Left lung (tissue), 10 donors: ENCODE data around the gene VEPH1. TPM values are rescaled to one million over a fixed set of nuclear protein-coding genes. Genes with fewer than 3 reads are reported as not detected.
A peak's percentile ranks its signal among the peaks of the same experiment; 100 is the strongest.

ENCODE experiments used
- ATAC-seq: fragments of 200-7000 bp; cut with Tn5 transposase; one replicate; pipeline ENCODE4 v1.9.1; 2020; ENCODE audit warnings: moderate library complexity
- DNase-seq, 4 donors: peaks; one replicate each; pipeline ENCODE4 v3.0.0-alpha.2; 2013 to 2020
- H3K27ac ChIP-seq, 2 donors: fragments of 200-600 bp; sonication (generic) in 1 of 2; one replicate each; pipeline versions ENCODE4 v1.5.0 to v1.8.0; 2020 to 2021
- H3K27me3 ChIP-seq, 2 donors: fragments of 200-600 bp; sonication (generic) in 1 of 2; one replicate each; pipeline versions ENCODE4 v1.5.0 to v1.8.0; 2020 to 2021
- H3K36me3 ChIP-seq, 2 donors: fragments of 200-600 bp; sonication (generic) in 1 of 2; one replicate each; pipeline versions ENCODE4 v1.5.0 to v1.8.0; 2020 to 2021
- H3K4me1 ChIP-seq, 2 donors: fragments of 200-600 bp; one replicate each; pipeline ENCODE4 v1.8.0; 2021
- H3K4me3 ChIP-seq, 2 donors: fragments of 200-600 bp; sonication (generic) in 1 of 2; one replicate each; pipeline versions ENCODE4 v1.5.0 to v1.8.0; 2020 to 2021; ENCODE audit warnings: mild to moderate bottlenecking in 1 of 2
- H3K9me3 ChIP-seq, 2 donors: fragments of 200-600 bp; sonication (generic) in 1 of 2; one replicate each; pipeline versions ENCODE4 v1.5.0 to v1.8.0; 2020 to 2021
- intact Hi-C, 2 donors: fragments of 100-400 bp; cut with DNase I; formaldehyde crosslinking; loops; one replicate each; pipeline versions ENCODE4 v1.11.2 to v1.14.2; 2022
- polyA plus RNA-seq, 6 donors: library from polyadenylated mRNA; unstranded; fragments of 120-200 nt; gene quantifications; one replicate each; pipeline ENCODE4 v1.2.1, GENCODE V29; 2013; ENCODE audit not compliant: insufficient read length in 6 of 6
- total RNA-seq, 2 donors: library from RNA; stranded (reverse); fragmentation: NEBNext Ultra II Directional; extraction: Animal tissue kit (Norgen Biotek cat#: 25700); gene quantifications; one replicate each; pipeline ENCODE4 v1.2.1, GENCODE V29; 2021
- TF ChIP-seq, protein P1 (sequence below), 2 donors: fragments of 200-600 bp; sonication (generic) in 1 of 2; IDR thresholded peaks; one replicate each; pipeline versions ENCODE4 v1.5.0 to v1.8.0; 2021; ENCODE audit warnings: antibody characterized with exemption in 2 of 2
- donor health status: DM: no; HTN: yes; CAD: no.
- donor health status: DM: no; HTN: no; CAD: no.

VEPH1 gene
- total and polyA plus RNA-seq, 8 donors, result 30.4 to 143 (median 42.6) TPM

DNA sequence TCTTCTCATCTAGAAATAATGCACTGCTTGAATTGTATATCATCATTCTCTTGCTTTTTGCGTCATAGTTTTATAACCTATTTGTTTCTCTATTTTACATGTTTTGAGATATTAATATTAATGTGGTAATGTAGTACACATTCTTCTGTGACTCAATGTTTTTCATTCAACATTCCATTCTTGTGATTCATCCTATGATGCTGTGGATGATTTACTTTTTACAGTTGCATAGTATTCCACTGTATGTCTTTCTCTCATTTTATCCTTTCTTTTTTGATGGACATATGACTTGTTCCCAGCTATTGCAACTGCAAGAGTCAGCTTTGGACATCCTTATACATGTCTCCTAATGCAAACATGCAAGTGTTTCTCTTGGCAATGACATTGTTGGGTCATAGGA lies 20.6 kb upstream of the VEPH1 start:
- Histone ChIP-seq H3K4me1 (no peaks in the 10 kb centered on the region), H3K27ac (no peak overlapping the region), H3K36me3 (no peaks in the 10 kb centered on the region), H3K4me3 (no peak overlapping the region), H3K9me3 (no peaks in the 10 kb centered on the region), H3K27me3 (no peaks in the 10 kb centered on the region)
- TF ChIP-seq, protein P1, sequence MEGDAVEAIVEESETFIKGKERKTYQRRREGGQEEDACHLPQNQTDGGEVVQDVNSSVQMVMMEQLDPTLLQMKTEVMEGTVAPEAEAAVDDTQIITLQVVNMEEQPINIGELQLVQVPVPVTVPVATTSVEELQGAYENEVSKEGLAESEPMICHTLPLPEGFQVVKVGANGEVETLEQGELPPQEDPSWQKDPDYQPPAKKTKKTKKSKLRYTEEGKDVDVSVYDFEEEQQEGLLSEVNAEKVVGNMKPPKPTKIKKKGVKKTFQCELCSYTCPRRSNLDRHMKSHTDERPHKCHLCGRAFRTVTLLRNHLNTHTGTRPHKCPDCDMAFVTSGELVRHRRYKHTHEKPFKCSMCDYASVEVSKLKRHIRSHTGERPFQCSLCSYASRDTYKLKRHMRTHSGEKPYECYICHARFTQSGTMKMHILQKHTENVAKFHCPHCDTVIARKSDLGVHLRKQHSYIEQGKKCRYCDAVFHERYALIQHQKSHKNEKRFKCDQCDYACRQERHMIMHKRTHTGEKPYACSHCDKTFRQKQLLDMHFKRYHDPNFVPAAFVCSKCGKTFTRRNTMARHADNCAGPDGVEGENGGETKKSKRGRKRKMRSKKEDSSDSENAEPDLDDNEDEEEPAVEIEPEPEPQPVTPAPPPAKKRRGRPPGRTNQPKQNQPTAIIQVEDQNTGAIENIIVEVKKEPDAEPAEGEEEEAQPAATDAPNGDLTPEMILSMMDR (IDR thresholded peaks at IDR 0.05), result no peak
- DNase-seq, result no peak
- no peak for ATAC-seq
- intact Hi-C loops, result no loop called here

DNA sequence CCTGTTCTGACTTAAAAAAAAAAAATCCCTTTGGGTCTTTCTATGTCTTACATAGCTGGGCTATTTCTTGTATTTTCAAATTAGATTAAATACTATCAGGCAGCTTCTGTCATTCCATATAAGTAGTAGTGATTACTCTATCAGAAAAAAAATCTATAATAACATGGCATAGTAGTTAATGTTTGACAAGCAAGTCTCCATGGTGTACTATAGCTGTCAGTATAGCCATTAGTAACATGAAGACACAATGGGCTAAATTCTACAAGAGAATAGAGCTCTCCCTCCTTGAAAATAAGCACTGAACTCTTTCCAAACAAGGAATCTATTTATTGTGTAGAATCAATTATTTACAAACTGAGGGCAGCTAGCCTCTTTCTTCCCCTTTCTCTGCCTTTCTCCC lies 19.4 kb upstream of the VEPH1 start:
- Histone ChIP-seq H3K9me3 (no peaks in the 10 kb centered on the region), H3K4me1 (no peaks in the 10 kb centered on the region), H3K36me3 (no peaks in the 10 kb centered on the region), H3K4me3 (no peak overlapping the region), H3K27me3 (no peaks in the 10 kb centered on the region), H3K27ac (no peak overlapping the region)
- TF ChIP-seq, protein P1 (IDR thresholded peaks at IDR 0.05), result no peak
- no peak for ATAC-seq
- DNase-seq, result no peak
- intact Hi-C loops, result no loop called here

DNA sequence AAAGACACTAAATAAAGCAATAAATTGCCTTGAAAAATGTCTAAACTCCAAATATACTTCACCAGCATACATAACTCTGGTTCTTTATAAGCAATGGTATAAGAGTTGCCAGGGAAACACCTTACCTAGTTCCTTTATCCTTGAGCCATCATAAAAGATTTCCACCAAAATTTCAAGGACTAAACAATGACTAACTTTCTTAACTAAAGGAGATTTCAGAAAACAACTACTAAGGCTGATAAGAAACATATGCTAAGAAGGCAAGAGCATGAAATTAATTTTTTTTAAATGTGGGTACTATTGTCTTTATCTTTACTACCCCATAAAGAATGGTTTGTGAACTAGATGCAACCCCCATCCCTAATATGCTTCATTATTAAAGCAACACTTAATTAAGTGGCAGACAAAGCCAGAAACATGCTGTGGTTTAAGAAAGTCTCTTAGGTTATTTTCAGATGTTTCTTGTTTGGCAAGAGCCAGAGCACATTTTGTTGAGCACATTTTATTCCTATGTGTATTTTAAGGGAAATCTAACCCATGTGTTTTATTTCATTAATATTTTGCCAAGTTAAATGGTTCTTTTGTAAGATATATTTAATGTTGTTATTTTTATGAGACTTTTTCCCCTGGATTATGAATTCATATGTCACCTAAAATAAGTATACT lies 17.4 kb upstream of the VEPH1 start:
- DNase-seq (peak in 2 of 4 donors; percentile 52 to 60), ATAC-seq (peak; percentile 45)
- no peaks in the 10 kb centered on the region for H3K4me1 ChIP-seq
- intact Hi-C loops, result no loop called here
- no peaks in the 10 kb centered on the region for H3K27me3 ChIP-seq
- H3K27ac ChIP-seq, result peak overlapping the region in 1 of 2 donors; percentile 27
- no peak overlapping the region for H3K4me3 ChIP-seq
- no peaks in the 10 kb centered on the region for H3K36me3 ChIP-seq
- H3K9me3 ChIP-seq, result no peaks in the 10 kb centered on the region
- TF ChIP-seq, protein P1 (IDR thresholded peaks at IDR 0.05), result no peak

DNA sequence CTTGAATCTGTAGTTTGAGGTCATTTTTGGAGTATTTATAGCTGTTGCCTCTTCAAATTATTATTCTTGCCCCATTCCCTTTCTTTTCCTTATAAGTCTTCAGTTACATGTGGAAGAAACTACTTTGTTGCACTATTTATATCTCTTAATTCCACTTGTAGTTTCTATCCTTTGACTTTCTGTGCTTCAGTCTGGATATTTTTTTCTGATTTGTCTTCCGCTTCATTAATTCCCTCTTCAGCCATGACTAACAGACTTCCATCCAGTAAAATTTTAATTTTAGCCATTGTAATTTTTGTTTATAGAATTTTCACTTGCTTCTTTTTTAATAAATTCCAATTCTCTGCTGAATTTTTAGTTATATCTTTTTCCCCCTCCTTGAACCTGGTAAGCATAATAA lies 15.7 kb upstream of the VEPH1 start:
- DNase-seq (no peak), ATAC-seq (no peak)
- TF ChIP-seq, protein P1 (IDR thresholded peaks at IDR 0.05), result no peak
- Histone ChIP-seq H3K27ac (no peak overlapping the region), H3K36me3 (no peaks in the 10 kb centered on the region), H3K4me1 (no peaks in the 10 kb centered on the region), H3K9me3 (no peaks in the 10 kb centered on the region), H3K27me3 (no peaks in the 10 kb centered on the region), H3K4me3 (no peak overlapping the region)
- intact Hi-C loops, result no loop called here

- Histone ChIP-seq H3K36me3 (no peaks in the 10 kb centered on the region), H3K27ac (no peak overlapping the region), H3K9me3 (no peaks in the 10 kb centered on the region), H3K27me3 (no peaks in the 10 kb centered on the region), H3K4me3 (no peak overlapping the region), H3K4me1 (no peaks in the 10 kb centered on the region)
- ATAC-seq (no peak), DNase-seq (no peak)
- intact Hi-C loops, result no loop called here
- TF ChIP-seq, protein P1 (IDR thresholded peaks at IDR 0.05), result no peak
These were observed 13.7 kb upstream of the VEPH1 start for GRCh38 chr3:157516928-157517327.
